Globus pallidus (tissue), 1 donor: ENCODE measurements around the gene ECT2.
"Not testable (repeated sequence)": the region's sequence is repeated elsewhere in the genome, so short reads cannot be mapped to it uniquely, and the experiment has no call there.

Experiments used
- DNase-seq: peaks from one replicate; pipeline ENCODE4 v3.0.0-alpha.2; 2015; ENCODE audit warnings: low spot score

ECT2 gene

DNA sequence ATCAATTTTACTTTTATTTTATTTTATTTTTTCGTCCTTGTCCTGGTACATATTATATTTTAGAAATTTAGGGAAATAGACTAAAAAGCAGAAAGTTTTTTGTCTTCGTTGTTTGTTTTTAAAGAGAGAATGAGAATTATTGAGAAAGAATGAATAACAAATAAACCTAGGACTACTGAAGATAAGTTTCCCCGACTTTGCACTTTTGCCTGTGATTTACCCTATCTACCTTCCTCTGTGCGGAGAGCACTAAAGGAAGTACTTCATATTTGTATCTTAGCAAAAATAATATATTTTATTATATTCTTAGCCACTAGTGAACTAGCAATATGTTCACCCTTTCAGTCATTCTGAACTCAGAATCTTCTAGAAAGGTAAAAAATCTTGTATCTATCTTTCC is 60.6 kb downstream of the ECT2 start:
- no peak for DNase-seq

DNA sequence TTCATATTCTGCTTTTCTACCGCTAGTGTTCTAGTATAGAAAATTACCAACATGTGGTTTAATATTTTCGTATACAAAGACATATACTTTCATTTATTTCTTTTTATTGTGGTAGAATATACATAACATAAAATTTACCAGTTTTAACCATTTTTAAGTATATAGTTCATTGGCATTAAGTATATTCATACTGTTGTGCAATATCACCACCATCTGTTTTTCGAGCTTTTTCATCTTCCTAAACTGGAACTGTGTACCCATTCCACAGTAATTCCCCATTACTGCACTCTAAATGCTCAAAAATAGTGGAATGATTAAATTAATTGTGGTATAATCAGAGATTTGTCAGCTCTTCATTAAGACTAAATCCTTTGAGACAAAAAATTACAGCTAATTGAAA is 62.9 kb downstream of the ECT2 start:
- DNase-seq = no peak

DNA sequence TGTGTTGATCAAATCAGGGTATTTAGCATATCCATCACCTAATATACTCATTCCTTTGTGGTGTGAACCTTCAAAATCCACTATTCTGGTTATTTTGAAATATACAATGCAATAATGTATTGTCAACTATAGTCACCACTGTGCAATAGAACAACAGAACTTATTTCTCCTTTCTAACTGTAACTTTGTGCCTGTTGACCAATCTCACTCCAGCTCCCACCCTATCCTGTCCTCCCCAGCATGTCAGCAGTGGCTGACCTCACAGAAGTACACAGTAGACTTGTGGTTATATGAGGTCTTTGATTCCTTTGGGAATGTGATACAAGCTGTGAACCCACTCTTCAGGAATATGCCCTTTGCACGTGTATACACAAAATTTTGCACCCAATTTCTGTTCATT is 64.2 kb downstream of the ECT2 start:
- DNase-seq = no peak

DNA sequence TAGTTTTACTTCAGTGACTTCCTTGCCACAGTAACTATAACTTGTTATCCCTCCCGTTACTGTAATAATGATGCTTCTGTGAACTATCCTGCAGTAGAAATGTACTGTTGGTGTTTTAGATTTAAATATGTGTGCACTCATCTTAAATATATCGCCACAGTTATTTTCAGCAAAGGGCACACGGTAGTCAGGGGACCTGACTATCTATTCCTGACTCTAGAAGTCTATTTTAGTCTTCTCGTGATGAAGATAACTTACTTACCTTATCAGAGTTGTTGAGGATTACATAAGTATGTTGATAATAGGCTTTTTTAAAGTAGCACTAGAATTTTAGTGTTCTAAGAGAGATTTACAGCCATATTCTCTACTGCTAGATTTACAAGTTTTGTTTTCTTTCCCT is 65.3 kb downstream of the ECT2 start:
- no peak for DNase-seq

DNA sequence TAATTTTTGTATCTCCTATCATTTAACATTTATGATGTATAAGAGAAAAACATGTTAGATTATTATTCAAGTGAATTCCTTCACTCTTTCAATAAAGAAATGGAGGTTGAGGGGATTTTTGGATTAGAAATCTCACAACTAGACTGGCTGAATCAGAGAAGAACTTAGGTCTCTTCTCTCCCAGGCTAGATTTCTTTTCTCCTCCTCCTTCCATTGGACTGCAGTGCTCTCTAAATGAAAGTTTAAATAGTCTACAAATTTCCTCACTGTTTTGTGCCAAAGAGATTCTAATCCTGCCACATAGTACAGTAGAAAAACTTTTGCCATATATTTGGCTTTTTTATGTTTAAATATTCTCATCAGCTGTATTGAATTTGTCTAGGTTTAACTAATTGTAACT is 65.8 kb downstream of the ECT2 start:
- DNase-seq = no peak

DNA sequence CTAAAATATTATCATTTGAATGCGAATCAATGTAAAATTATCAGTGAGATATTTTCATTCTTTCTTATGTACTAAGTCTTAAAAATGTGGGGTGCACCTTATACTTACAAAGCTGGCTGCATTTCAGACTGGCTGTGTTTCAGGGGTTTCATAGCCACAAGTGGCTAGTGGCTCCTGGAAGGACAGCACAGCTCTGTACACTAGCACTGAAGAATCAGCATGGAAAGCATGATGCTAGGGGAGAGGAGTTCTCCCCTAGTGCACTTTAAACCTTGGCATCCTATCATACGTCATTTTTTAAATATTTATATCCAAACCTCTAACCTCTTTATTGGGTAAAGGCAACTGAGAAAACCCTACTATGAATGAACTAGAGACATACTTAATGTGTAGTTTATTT is 66.4 kb downstream of the ECT2 start:
- DNase-seq = no peak

DNA sequence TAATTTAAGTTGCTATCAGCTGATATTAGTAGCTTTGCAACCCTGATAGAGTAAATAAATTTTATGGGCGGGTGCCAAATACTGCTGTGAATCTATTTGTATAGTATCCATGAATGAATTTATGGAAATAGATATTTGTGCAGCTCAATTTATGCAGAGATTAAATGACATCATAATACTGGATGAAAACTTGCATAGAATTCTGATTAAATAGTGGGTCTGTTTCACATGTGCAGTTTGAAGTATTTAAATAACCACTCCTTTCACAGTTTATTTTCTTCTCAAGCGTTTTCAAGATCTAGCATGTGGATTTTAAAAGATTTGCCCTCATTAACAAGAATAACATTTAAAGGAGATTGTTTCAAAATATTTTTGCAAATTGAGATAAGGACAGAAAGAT is 70.0 kb downstream of the ECT2 start:
- DNase-seq = no peak

DNA sequence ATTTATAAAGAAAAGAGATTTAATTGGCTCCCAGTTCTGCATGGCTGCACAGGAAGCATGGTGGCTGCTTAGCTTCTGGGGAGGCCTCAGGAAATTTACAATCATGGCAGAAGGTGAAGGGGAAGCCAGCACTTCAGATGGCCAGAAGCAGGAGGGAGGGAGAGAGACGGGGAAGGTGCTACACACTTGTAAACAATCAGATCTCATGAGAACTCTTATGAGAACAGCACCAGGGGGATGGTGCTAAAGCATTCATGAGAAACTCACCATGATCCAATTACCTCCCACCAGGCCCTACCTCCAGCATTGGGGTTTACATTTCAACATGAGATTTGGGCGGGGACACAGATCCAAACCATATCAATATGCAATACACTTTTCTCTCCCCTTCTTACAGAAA is 73.7 kb downstream of the ECT2 start:
- no peak for DNase-seq

DNA sequence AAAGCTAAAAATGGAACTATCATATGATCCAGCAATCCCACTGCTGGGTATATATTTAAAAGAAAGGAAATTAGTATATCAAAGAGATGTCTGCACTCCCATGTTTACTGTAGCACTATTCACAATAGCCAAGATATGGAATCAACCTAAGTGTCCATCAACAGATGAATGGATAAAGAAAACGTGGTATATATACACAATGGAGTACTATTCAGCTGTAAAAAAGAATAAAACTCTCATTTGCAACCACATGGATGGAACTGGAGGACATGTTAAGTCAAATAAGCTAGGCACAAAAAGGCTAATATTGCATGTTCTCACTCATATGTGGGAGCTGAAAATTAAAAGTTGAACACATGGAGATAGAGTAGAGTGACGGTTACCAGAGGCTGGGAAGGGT is 76.7 kb downstream of the ECT2 start:
- DNase-seq = not testable (repeated sequence)

DNA sequence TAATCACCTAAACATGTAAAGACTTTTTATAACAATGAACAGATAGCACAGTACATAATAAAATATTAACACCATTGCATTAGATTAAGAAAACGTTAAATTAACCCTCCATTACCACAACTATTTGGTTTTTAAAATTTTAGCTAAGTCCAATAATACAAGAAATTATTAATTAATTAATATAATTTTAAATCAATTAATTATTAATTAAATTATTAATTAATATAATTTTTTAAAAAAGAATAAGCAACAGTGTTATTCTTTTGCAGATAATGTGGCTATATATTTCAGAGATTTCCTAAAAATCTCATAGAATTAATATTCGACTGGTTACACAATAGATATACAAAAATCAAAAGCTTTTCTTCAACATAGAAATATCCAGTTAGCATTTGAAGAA is 82.5 kb downstream of the ECT2 start:
- no peak for DNase-seq

DNA sequence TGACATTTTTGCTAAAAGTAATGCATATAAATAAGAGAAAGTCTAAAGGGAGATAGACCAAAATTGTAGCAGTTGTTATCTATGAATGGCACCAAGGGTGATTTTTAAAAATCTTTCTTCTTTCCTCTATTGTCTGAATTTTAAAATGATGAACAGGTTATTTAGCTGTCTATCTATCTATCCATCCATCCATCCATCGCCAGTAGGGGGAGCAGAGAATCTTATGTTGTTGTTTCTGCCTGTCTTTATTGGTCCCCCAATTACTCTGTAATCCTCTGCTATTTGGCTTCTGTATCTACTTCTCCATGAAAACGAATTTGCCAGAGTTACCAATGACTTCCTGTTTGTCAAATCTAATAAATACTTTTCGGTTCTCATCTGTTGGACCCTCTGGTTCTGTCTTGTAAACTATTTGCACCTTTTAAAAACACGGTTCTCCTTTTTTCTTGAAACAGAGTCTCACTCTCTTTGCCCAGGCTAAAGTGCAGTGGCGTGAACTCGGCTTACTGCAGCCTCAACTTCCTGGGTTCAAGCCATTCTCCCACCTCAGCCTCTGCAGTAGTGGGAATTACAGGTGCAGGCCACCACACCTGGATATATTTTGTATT is 86.0 kb downstream of the ECT2 start:
- peak; percentile 55 for DNase-seq

DNA sequence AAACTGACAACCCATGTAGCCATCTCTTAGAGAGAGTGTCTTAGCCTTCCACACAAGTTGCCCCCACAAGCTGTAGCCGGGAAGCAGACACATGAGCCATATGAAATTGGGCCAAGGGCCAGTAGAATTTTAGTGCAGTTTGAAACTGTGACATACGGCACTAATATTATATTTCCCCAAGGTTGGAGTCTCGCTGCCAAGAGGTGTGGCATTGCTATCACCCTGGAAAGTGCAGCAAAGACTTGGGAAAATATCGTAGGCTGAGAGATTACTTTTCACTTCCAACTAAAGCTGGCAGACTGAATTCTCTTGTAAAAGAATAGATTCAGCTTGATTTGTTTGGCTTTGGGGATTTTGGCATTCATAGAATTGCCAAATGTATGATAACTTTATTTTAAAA is 89.2 kb downstream of the ECT2 start:
- DNase-seq = no peak

DNA sequence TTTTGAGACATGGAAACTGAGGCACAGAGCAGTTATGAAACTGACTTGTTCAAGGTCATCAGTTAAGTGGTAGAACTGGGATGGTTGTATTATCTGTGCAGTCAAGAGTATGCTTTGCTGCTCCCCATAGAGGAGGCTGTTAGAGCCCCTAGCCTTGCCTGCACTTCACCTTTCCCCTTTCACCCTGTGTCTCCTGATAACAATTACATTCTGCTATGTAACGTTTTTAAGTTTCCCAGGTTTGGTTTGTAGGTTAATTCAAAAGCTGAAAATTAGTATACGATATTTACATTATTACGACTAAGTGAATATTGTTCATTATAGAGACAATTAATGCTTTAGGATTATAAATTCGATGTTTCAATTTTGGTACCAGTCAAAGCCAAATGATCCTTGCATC is 89.9 kb downstream of the ECT2 start:
- no peak for DNase-seq

DNA sequence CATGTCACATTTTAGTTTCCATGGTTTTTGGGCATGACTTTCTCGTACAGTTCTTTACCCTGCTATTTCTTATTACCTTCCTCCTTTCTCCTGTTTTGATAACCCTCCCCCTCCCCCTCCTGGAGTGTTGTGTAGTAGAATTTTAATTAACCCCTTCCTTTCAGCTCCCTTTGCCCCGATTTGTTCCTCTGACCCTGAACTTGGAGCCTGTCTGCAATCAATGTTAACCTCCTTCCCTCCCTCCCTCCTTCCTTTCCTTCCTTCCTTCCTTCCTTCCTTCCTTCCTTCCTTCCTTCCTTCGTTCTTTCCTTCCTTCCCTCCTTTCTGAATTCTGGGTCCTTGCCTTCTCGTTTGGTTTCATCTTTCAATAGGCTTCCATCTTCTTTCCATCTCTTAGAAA is 90.4 kb downstream of the ECT2 start:
- DNase-seq = no peak

DNA sequence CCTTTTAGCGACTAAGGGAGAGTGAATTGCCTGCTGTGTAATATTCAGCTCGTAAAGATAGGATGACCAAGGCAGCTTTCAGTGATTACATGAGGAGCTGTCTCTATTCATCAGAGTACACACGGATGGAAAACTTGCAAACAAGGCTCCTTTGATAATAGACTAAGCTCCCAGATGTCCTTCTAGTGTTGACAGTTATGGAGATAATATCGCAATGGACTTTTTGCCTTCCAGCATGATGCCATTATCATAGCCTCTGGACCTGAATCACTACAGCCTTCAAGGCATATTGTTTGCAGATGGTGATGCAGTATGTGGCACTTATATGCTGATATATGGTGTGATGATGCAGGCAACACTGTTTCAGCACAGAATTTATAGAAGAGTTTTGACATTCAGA is 93.9 kb downstream of the ECT2 start:
- DNase-seq = no peak

DNA sequence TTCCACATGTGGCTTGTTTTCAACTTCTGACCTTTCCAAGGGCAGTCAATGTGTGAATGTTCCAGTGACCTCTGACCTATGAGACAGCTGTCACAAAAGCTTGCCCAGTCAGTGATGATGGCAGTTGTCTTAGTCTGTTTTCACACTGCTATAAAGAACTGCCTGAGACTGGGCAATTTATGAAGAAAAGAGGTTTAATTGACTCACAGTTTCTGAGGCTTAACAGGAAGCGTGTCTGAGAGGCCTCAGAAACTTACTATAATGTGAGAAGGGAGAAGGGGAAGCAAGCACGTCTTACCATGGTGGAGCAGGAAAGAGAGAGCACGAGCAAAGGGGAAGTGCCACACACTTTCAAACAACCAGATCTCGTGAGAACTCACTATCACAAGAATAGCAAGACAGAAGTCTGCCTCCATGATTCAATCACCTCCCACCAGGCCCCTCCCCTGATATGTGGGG is 95.6 kb downstream of the ECT2 start:
- DNase-seq = no peak

DNA sequence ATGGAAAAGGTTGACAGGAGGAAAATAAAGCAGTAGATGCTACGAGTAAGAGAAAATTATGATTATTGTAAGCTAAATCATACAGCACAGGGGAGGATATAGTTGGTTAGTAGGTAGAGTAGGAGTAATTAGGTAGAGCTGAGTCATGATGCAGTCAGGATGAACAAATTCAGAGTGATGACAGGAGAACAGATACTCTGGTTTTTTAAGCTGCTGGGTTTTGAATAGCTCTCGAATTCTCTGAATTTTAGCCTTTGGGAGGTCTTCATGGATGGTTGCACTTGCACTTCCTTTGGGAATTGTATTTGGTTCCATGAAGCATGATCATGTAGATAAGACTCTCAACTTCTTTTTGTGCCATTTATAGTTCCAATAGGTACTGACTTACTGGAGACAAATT is 96.2 kb downstream of the ECT2 start:
- no peak for DNase-seq

DNA sequence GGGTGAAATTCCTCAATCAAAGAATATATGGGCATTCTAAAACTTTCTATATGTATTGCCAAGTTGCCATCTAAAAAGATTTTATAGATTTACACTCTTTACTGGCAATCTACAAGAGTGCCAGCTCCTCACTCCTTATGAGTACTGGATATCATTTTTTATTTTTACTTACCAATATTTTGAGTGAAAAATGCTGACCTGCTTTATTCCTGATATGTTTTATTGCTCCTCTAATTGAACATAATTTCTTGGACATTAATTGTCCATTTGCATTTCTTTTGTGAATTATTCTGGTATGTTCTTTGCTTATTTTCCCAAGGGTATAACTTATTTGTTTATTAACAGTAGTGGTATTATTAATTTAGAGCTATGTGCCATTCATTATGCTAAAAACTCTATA is 96.8 kb downstream of the ECT2 start:
- no peak for DNase-seq

DNA sequence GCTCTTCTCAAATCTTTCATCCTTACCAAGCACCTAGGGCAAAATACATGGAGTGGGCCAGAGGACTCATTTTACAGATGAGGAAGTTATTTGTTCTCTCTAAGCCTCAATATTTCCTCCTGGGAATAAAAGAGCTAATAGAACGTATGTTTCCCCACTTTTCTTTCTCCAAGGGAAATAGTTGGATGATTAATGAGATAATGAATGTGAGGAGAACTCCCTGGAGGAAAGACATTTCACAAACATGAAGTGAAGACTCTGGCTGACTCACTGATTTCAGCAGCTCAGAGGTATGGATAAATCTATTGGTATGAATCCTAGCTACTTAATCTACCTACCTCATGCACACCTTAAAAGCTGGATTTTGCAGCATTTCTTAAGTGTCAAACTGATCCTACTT is 98.4 kb downstream of the ECT2 start:
- DNase-seq = no peak

DNA sequence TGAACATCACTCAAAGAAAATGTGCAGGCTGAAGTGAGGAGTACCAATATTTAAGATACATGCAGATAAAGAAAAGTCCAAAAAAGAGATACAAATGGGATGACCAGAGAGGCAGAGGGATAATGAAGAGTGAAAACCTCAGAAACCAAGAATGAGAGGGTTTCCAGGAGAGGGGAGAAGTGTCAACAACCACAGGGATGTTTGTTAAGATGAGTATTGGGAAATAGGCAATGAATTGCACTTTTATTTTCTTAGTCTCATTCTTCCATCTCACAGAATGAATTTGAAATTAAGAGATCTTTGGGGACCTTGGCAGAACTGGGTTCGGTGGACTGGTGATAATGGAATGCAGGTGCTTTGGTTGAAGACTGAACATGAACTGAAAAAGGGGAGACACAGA is 102.5 kb downstream of the ECT2 start:
- DNase-seq = no peak

DNA sequence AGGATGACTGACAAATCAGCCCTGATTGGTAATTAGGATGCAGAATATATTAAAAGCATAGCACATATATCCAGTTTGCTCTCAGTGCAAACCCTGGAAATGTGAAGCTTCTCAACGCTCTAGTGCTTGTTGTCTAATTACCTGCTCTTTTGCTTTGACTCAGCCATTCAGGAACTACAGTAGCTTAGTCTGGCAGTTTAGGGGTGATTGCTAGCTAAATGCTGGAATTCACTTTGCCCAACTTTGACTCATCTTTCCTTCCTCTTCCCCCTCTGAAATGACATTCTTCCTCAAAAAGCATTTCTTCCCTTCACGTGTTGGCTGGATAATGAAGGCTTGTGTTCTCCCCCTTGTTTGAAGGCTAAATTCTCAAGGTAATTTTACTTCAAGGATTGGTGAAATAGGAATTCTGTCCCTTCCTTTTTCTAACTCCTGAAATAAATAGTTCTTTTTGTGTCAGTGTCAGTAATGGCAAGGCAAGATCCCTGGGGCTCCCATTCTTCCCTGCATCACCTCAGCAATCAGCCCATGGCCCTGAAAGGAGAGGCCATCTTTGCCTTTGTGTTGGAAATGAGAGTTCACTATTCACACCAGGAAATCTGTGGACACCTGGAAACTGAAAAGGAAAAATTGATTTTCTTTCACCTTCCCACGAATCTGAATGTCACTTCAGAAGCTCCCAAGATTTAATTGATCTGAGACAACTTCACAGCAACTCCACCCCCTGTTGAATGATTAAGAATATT is 103.6 kb downstream of the ECT2 start:
- DNase-seq = no peak

DNA sequence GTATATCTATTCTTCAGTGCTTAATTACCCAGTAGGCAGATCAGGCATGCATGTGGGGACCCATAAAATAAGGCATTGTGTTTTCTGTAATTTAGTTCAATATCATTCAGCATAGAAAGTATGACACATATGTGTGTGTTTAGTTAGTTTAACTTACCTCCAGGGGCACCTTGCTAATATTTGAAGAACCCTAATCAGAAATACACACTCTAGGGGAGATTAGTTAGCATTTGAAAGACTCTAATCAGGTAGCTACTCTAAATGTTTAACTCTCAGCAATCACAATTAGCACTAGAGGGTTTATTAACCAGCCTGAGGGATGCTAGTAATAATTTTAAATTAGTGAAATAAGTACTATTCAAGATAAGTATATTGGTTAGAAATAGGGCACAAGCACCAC is 104.5 kb downstream of the ECT2 start:
- DNase-seq = no peak

DNA sequence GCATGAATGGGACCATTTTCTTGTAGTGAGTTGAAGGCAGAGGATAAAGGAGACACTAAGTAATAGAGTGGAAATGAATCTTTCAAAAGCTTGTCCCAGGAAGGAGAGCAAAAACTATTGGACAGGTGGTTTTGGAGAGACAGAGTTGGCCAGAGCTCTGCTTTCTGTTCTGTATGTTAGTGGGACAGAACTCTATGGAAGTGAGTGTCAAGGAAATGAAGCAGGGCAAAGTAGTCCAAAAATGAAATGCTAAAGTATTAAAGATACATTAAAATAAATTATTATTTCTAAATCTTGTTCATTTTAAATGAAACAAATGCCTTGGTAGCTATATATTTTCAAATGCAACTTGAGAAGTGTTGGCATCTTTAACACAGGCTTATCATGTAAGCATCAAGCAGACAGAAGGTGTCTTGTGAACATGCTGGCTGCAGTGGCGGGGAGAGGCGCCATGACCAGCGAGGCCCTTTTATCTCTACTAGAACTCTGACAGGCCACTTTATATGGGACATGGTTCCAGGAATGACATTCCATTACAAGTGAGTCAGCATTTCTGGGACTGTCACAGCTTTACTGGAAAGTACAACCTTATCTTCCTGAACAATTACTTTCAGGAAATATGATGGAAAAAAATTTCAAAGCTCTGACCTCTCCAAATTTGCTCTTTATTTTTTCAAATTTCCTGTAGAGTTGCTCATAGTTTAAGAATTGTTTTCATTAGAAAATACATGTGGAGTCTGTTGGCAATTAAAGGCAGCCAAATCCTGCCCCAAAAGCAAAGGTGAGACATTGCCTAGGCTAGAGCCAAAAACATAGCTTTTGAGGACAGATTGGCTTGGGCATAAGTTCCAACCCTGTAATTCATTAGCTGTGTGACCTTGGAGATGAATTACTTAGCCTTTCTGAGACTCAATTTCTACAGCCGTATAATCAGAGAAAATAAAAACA is 106.5 kb downstream of the ECT2 start:
- no peak for DNase-seq
